Spleen (tissue), 7 donors: ENCODE results near the gene MT1A.

Source experiments
- CTCF ChIP-seq, 11 experiments: fragments of 200-600 bp in 7 of 11; fragments of 450-650 bp in 4 of 11; sonication (generic) in 4 of 11; IDR thresholded peaks in 8 of 11; conservative IDR thresholded peaks in 3 of 11; 1 replicate in 7 of 11; 2 replicates in 4 of 11; pipeline versions ENCODE4 v1.4.0 to v1.8.0; 2016 to 2021; ENCODE audit warnings: antibody characterized with exemption in 11 of 11, inconsistent platforms in 4 of 11, mild to moderate bottlenecking in 1 of 11
- POLR2A ChIP-seq, 3 donors: fragments of 450-650 bp; IDR thresholded peaks; one replicate each; pipeline ENCODE4 v1.5.1; 2017; ENCODE audit warnings: antibody characterized with exemption in 3 of 3, mild to moderate bottlenecking in 1 of 3
- donor health status: DM: no; HTN: no; CAD: no; lungs with moderate emphysema.
- donor health status: DM: no; HTN: no; CAD: no.
- donor health status: DM: no; HTN: no; CAD: no.

- TF ChIP-seq POLR2A (IDR thresholded peaks at IDR 0.05) (no peak), CTCF (IDR thresholded peaks at IDR 0.05 in 8 of 11, conservative IDR thresholded peaks at IDR 0.05 in 3 of 11) (no peak)
These were observed 13.1 kb downstream of the MT1A start, which contains the start of gene MT1B for GRCh38 chr16:56651586-56651985.
